Cortex of kidney (tissue), 1 donor: ENCODE data around the gene PRXL2B.

Source experiments
- DNase-seq: peaks from one replicate; lab custom pipeline; 2025; lab: John Stamatoyannopoulos, UW

PRXL2B gene

GRCh38 chr1:2585318-2586092, 1.1 kb upstream of the PRXL2B start:
- DNase-seq, result no peak

- no peak for DNase-seq
Measured at GRCh38 chr1:2587071-2587859, 688 bp downstream of the PRXL2B start.

- no peak for DNase-seq
Measured at GRCh38 chr1:2587860-2588571, 1.4 kb downstream of the PRXL2B start.

- no peak for DNase-seq
Measured at GRCh38 chr1:2588661-2589430, 2.3 kb downstream of the PRXL2B start.

- DNase-seq, result no peak
Measured at GRCh38 chr1:2589431-2590232, 3.1 kb downstream of the PRXL2B start.

GRCh38 chr1:2590233-2591141, 3.9 kb downstream of the PRXL2B start:
- no peak for DNase-seq

GRCh38 chr1:2591233-2591580, 4.6 kb downstream of the PRXL2B start:
- no peak for DNase-seq

GRCh38 chr1:2591581-2592261, 5.1 kb downstream of the PRXL2B start:
- DNase-seq, result no peak

GRCh38 chr1:2592672-2593071, 6.1 kb downstream of the PRXL2B start:
- DNase-seq, result no peak

DNA sequence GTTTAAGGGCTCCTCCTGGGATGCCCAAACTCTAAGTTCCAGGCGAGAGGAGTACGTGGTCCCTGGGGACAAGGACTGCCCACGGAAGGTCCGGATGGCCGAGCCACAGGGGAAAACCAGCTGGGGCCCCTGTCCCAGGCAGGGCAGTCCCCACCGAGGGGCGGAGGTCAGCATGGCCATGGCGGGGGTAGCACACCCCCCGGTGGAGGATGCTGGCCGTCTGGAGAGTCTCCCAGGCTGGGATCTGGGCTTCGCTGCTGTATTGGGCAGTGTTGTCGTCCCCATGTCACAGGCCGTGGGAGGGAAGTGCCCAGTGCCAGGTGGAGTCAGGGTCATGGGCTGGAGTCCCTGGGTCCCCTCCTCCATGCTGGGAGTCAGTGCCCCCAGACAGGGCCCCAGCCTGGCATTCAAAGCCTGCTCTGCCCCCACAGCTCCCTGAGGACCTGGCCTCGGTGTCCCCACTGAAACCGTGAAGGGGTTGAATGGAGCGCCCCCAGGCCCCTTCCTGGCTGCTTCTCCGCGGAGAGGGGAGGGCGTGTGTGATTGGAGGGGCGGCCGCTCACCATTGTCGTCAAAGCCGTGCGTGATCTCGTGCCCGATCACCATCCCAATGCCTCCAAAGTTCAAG, 6.8 kb downstream of the PRXL2B start:
- no peak for DNase-seq

DNA sequence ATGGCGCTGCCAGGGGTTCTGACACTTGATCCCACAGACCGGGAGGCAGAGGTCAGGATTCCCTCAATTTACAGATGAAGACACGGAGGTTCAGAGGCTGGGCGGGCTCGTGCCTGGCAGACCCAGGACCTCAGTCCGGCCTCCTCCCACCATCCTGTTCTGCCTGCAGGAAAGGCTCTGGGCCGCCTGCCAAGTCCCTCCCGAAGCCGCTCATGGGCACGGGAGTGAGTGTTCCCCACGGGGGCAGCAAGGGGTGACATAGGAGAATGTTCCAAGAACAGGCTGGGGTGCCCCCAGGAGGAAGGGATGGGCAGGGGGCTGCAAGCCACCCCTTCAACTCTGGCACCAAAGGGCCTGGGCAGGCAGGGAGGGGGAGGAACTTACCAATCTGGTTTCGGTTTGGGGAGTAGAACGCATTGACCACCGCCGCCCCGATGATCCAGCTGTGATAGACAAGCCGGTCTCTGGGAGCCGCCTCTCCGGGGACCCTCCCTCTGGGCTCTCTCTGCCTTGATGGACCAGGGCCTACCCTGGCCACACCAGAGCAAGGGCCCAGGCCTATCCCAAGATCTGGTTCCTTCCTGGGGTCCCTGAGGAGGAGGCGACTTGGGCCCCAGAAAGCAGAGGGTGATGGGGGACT, 7.5 kb downstream of the PRXL2B start:
- no peak for DNase-seq

GRCh38 chr1:2594641-2595131, 8.1 kb downstream of the PRXL2B start:
- no peak for DNase-seq

- no peak for DNase-seq
Measured at GRCh38 chr1:2595261-2595811, 8.8 kb downstream of the PRXL2B start.

DNA sequence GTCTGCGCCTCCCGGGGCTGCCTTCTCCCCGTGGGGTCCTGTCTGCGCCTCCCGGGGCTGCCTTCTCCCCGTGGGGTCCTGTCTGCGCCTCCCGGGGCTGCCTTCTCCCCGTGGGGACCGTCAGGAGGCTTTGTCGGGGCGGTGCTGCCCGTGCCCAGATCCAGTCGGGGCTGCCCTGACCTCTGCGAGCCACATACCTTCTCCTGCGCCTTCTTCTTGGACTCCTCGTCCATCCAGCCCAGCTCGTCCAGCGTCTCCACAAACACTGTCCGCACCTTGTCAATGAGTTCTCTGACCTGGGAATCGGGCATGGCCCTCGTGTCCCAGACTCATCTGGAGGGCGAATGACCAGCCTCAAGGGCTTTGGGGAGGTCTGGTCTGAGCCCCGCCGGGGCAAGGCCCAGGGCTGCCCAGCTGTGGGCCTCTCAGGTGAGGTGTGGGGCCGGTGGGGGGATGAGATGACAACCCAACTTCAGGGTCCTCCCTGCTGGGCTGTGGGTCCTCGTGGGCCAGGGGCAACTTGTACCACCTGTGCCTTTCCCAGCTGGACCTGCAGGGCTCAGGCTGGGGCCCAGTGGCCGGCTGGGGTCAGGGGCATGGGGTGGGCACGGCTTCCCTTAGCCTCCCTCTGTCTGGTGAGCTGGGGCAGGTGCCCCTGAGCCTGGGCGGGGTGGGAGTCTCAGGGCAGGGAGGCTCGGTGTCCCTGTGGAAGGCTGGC, 9.4 kb downstream of the PRXL2B start:
- DNase-seq, result no peak

DNA sequence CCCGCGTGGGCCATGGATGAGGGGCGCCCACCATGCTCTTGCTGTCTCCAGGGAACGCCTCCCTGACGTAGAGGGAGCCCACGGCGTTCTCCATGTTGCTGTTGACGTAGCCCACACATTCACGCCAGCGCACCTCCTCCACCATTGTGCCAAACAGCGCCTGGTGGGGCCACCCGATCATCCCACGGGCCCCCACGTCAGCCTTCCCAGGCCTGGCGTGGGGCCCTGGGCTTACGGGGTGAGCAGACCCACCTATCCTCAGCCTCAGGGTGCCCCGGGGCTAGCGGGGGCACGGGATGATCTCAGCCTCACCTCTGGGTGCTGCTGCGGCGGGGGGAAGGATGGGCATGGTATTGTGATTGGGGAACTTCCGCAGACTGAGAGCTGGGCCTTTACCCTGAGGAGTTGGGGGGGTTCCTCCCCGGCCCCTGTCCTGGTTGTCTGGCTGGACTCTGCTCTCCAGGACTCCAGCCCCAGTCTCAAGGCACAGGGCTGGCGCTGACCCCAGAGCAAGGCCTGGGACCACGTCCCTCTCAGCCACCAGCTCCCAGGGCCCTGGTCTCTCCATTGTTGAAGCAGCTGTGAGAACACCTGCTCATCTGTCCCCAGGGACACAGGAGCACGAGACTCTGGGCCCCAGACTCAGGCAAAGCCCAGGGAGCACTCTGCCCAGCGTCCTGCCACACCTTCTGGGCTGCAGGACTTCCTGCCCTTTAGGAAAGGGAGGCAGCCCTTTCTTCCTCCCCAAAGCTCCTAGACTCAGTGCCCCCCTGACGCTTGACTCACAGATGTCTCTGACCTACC, 10.2 kb downstream of the PRXL2B start:
- no peak for DNase-seq
